ENCODE data around the gene ZBED2.
"Not testable (repeated sequence)": the region's sequence is repeated elsewhere in the genome, so short reads cannot be mapped to it uniquely, and the experiment has no call there.

The ZBED2 gene

GRCh38 chr3:111570404-111571030 is 24.6 kb downstream of the ZBED2 start:
- no peak for DNase-seq

GRCh38 chr3:111568911-111569310 is 26.2 kb downstream of the ZBED2 start:
- DNase-seq = peak; percentile 17

- DNase-seq = no peak
Measured at GRCh38 chr3:111568355-111568754, 26.8 kb downstream of the ZBED2 start.

GRCh38 chr3:111566844-111567243 is 28.3 kb downstream of the ZBED2 start:
- no peak for DNase-seq

- DNase-seq = not testable (repeated sequence)
Measured at GRCh38 chr3:111561902-111562301, 33.2 kb downstream of the ZBED2 start.

- DNase-seq = no peak
Measured at GRCh38 chr3:111548756-111549155, 46.4 kb downstream of the ZBED2 start.

- no peak for DNase-seq
Measured at GRCh38 chr3:111548092-111548491, 47.1 kb downstream of the ZBED2 start.

- DNase-seq = no peak
Measured at GRCh38 chr3:111547631-111548030, 47.5 kb downstream of the ZBED2 start.

- DNase-seq = no peak
Measured at GRCh38 chr3:111545349-111545748, 49.8 kb downstream of the ZBED2 start.
